ENCODE results near the gene ZNF598. TPM values are rescaled to one million over a fixed set of nuclear protein-coding genes. Genes with fewer than 3 reads are reported as not detected.

Gene ZNF598
- polyA plus RNA-seq, 1 experiment: 8.2 TPM

DNA sequence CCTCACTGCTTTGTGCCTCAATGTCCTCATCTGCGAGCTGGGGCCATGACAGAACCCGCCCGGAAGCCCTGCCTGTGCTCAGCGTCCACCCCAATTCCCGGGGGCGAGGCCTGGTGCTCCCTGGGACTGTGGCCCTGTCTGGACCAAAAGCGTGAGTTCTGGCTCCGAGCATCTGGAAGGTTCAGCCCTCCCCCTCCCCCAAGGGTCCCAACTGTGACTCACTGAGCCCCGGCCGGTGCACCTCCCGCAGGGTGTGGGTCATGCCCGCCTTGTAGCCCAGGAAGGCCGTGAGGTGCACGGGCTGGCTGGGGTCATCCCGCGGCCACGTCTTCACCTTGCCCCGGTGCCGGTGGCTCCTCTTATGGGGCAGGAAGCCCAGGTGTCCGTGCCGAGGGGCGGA, 55.9 kb downstream of the ZNF598 start:
- ChIA-PET CTCF (no interaction called here), POLR2A (interaction anchor here (1.1 kb wide), 1 partner anchor 11 kb away, joined by 4 read pairs; the partner anchor contains the start of gene RPS2)
- Histone ChIP-seq H3K27ac (ENCODE audit: low read depth, low read length) (no peak overlapping the region), H3K27me3 (ENCODE audit: control insufficient read depth, insufficient read depth, low read length) (no peaks in the 10 kb centered on the region), H3K4me3 (ENCODE audit: low read depth, low read length) (no peak overlapping the region), H3K9me3 (ENCODE audit: control insufficient read depth, insufficient read depth, low read length) (peaks cover 3% of the 10 kb centered on the region; the same call in 1 of the 2 replicates)
- TF ChIP-seq, protein P1, sequence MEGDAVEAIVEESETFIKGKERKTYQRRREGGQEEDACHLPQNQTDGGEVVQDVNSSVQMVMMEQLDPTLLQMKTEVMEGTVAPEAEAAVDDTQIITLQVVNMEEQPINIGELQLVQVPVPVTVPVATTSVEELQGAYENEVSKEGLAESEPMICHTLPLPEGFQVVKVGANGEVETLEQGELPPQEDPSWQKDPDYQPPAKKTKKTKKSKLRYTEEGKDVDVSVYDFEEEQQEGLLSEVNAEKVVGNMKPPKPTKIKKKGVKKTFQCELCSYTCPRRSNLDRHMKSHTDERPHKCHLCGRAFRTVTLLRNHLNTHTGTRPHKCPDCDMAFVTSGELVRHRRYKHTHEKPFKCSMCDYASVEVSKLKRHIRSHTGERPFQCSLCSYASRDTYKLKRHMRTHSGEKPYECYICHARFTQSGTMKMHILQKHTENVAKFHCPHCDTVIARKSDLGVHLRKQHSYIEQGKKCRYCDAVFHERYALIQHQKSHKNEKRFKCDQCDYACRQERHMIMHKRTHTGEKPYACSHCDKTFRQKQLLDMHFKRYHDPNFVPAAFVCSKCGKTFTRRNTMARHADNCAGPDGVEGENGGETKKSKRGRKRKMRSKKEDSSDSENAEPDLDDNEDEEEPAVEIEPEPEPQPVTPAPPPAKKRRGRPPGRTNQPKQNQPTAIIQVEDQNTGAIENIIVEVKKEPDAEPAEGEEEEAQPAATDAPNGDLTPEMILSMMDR (IDR thresholded peaks at IDR 0.05; ENCODE audit: low read depth, low read length): no peak
- DNase-seq (ENCODE audit: low read depth, low spot score): no peak

DNA sequence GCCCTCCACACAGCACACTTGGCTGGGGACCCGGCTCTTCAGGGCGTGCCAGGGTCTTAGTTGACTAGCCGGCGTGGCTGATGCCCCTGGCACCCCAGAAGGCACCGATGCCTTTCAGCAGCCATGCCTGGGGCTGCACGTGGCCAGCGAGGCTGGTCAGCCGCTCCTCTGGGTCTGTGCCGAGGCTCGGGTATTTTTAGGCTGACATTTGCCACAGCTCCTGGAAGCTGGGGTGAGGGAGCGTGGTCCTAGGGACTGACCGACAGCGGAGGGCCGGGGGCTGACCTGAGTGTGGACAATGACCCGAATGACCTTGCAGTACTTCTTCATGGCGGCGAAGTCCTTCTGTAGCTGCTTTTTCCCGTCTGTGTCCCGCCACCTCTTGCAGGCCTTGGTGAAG, 59.1 kb downstream of the ZNF598 start:
- ChIA-PET CTCF (no interaction called here), POLR2A (interaction anchor here (2.1 kb wide), 1 partner anchor 14 kb away, joined by 7 read pairs; the partner anchor contains the start of gene RPS2)
- no peak for DNase-seq (ENCODE audit: low read depth, low spot score)
- no peak overlapping the region for H3K27ac ChIP-seq (ENCODE audit: low read depth, low read length)
- TF ChIP-seq, protein P1 (IDR thresholded peaks at IDR 0.05; ENCODE audit: low read depth, low read length): no peak
- no peaks in the 10 kb centered on the region; the same call in 1 of the 2 replicates for H3K9me3 ChIP-seq (ENCODE audit: control insufficient read depth, insufficient read depth, low read length)
- no peak overlapping the region for H3K4me3 ChIP-seq (ENCODE audit: low read depth, low read length)
- no peaks in the 10 kb centered on the region for H3K27me3 ChIP-seq (ENCODE audit: control insufficient read depth, insufficient read depth, low read length)

DNA sequence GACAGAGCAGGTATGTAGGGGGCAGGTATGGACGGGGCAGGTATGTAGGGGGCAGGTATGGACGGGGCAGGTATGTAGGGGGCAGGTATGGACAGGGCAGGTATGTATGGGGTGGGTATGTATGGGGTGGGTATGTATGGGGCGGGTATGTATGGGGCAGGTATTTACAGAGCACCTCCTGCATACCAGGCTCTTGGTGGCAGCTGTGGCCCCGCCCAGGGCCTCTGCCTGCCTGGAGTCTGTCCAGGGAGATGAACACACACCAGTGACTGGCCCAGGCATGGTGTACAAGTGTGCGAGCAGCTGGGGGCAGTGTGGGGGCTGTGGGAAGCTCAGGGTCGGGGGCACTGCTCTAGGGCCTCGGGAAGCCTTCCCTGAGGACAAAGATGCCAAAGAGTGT, 59.6 kb downstream of the ZNF598 start:
- H3K27ac ChIP-seq (ENCODE audit: low read depth, low read length): no peak overlapping the region
- H3K27me3 ChIP-seq (ENCODE audit: control insufficient read depth, insufficient read depth, low read length): no peaks in the 10 kb centered on the region
- TF ChIP-seq, protein P1 (IDR thresholded peaks at IDR 0.05; ENCODE audit: low read depth, low read length): no peak
- DNase-seq (ENCODE audit: low read depth, low spot score): no peak
- H3K9me3 ChIP-seq (ENCODE audit: control insufficient read depth, insufficient read depth, low read length): no peaks in the 10 kb centered on the region; the same call in 1 of the 2 replicates
- no peak overlapping the region for H3K4me3 ChIP-seq (ENCODE audit: low read depth, low read length)
- CTCF ChIA-PET: no interaction called here
- POLR2A ChIA-PET: interaction anchor here (2.1 kb wide), 1 partner anchor 15 kb away, joined by 7 read pairs; the partner anchor contains the start of gene RPS2

DNA sequence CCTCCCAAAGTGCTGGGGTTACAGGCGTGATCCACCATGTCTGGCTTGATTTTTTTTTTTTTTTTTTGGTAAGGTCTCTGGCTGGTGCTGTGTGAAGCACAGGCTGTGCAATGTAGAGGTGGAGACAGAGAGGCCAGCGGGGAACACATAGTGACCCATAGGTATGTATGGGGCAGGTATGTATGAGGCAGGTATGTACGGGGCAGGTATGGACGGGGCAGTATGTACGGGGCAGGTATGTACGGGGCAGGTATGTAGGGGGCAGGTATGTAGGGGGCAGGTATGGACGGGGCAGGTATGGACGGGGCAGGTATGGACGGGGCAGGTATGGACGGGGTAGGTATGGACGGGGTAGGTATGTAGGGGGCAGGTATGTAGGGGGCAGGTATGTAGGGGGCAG, 60.1 kb downstream of the ZNF598 start:
- H3K4me3 ChIP-seq (ENCODE audit: low read depth, low read length): no peak overlapping the region
- ChIA-PET POLR2A (interaction anchor here (0.6 kb wide), 1 partner anchor 11 kb away, joined by 9 read pairs; no protein-coding TSS in a partner anchor), CTCF (no interaction called here)
- H3K27me3 ChIP-seq (ENCODE audit: control insufficient read depth, insufficient read depth, low read length): no peaks in the 10 kb centered on the region
- DNase-seq (ENCODE audit: low read depth, low spot score): no peak
- no peak overlapping the region for H3K27ac ChIP-seq (ENCODE audit: low read depth, low read length)
- TF ChIP-seq, protein P1 (IDR thresholded peaks at IDR 0.05; ENCODE audit: low read depth, low read length): no peak
- no peaks in the 10 kb centered on the region; the same call in 1 of the 2 replicates for H3K9me3 ChIP-seq (ENCODE audit: control insufficient read depth, insufficient read depth, low read length)

Small RNAs within 50 kb of the gene (small RNA-seq; reads per million reads assigned to genes)
- gene AC005363.2 (ENCODE audit: insufficient read length, low read depth) (not detected), gene RN7SL219P (ENCODE audit: insufficient read length, low read depth) (not detected), gene SNORA10 (ENCODE audit: insufficient read length, low read depth) (not detected), gene SNORA64 (ENCODE audit: insufficient read length, low read depth) (not detected)

Other genes starting within 250 kb of the ZNF598 start
- 15.6 and 25.5 TPM in 2 replicates for gene NME3, start 238.3 kb downstream of the ZNF598 start, polyA plus RNA-seq (2011; rRNA removed)
- gene EME2, start 237.0 kb downstream of the ZNF598 start, polyA plus RNA-seq (2011; rRNA removed): 2.4 and 3.1 TPM in 2 replicates
- gene MRPS34, start 236.7 kb downstream of the ZNF598 start, polyA plus RNA-seq (2011; rRNA removed): 55.8 and 62.2 TPM in 2 replicates
- gene SPSB3, start 227.2 kb downstream of the ZNF598 start, polyA plus RNA-seq (2011; rRNA removed): 11.0 and 13.3 TPM in 2 replicates
- gene NUBP2, start 226.9 kb downstream of the ZNF598 start, polyA plus RNA-seq (2011; rRNA removed): 20.0 and 29.2 TPM in 2 replicates
- not detected in 2 replicates for gene IGFALS, start 216.1 kb downstream of the ZNF598 start, polyA plus RNA-seq (2011; rRNA removed)
- 11.8 and 16.2 TPM in 2 replicates for gene HAGH, start 183.0 kb downstream of the ZNF598 start, polyA plus RNA-seq (2011; rRNA removed)
- gene FAHD1, start 182.6 kb downstream of the ZNF598 start, polyA plus RNA-seq (2011; rRNA removed): 35.2 and 45.4 TPM in 2 replicates
- gene MEIOB, start 137.7 kb downstream of the ZNF598 start, polyA plus RNA-seq (2011; rRNA removed): 0.04 TPM in 1 of 2 replicates, not detected in the other
- gene HS3ST6, start 91.4 kb downstream of the ZNF598 start, polyA plus RNA-seq (2011; rRNA removed): not detected in 2 replicates
- gene MSRB1, start 66.6 kb downstream of the ZNF598 start, polyA plus RNA-seq (2011; rRNA removed): 23.1 and 32.6 TPM in 2 replicates
- not detected in 2 replicates for gene RPL3L, start 55.1 kb downstream of the ZNF598 start, polyA plus RNA-seq (2011; rRNA removed)
- 126 and 163 TPM in 2 replicates for gene NDUFB10, start 50.3 kb downstream of the ZNF598 start, polyA plus RNA-seq (2011; rRNA removed)
- gene RPS2, start 45.0 kb downstream of the ZNF598 start, polyA plus RNA-seq (2011; rRNA removed): 2,494 and 4,570 TPM in 2 replicates
- gene RNF151, start 43.0 kb downstream of the ZNF598 start, polyA plus RNA-seq (2011; rRNA removed): not detected in 2 replicates
- 13.7 and 24.8 TPM in 2 replicates for gene TBL3, start 37.8 kb downstream of the ZNF598 start, polyA plus RNA-seq (2011; rRNA removed)
- not detected in 2 replicates for gene NOXO1, start 28.4 kb downstream of the ZNF598 start, polyA plus RNA-seq (2011; rRNA removed)
- 15.8 and 19.5 TPM in 2 replicates for gene GFER, start 25.6 kb downstream of the ZNF598 start, polyA plus RNA-seq (2011; rRNA removed)
- 1.8 and 2.3 TPM in 2 replicates for gene SYNGR3, start 19.9 kb downstream of the ZNF598 start, polyA plus RNA-seq (2011; rRNA removed)
- gene NPW, start 10.0 kb upstream of the ZNF598 start, polyA plus RNA-seq (2011; rRNA removed): 0.66 and 0.94 TPM in 2 replicates
- gene NHERF2, start 17.1 kb upstream of the ZNF598 start, polyA plus RNA-seq (2011; rRNA removed): 16.7 and 23.5 TPM in 2 replicates
- 10.7 and 14.5 TPM in 2 replicates for gene NTHL1, start 38.0 kb upstream of the ZNF598 start, polyA plus RNA-seq (2011; rRNA removed)
- 35.9 and 42.2 TPM in 2 replicates for gene TSC2, start 38.2 kb upstream of the ZNF598 start, polyA plus RNA-seq (2011; rRNA removed)
- 16.1 and 21.7 TPM in 2 replicates for gene PKD1, start 126.1 kb upstream of the ZNF598 start, polyA plus RNA-seq (2011; rRNA removed)
- gene RAB26, start 138.8 kb upstream of the ZNF598 start, polyA plus RNA-seq (2011; rRNA removed): 3.6 and 5.2 TPM in 2 replicates
- gene TRAF7, start 146.0 kb upstream of the ZNF598 start, polyA plus RNA-seq (2011; rRNA removed): 35.2 and 49.3 TPM in 2 replicates
- 0.01 and 0.02 TPM in 2 replicates for gene CASKIN1, start 186.8 kb upstream of the ZNF598 start, polyA plus RNA-seq (2011; rRNA removed)
- 41.1 and 55.1 TPM in 2 replicates for gene MLST8, start 195.6 kb upstream of the ZNF598 start, polyA plus RNA-seq (2011; rRNA removed)
- gene BRICD5, start 201.0 kb upstream of the ZNF598 start, polyA plus RNA-seq (2011; rRNA removed): 0.26 and 0.37 TPM in 2 replicates
- gene PGP, start 205.0 kb upstream of the ZNF598 start, polyA plus RNA-seq (2011; rRNA removed): 3.6 and 4.8 TPM in 2 replicates
- 8.5 and 11.2 TPM in 2 replicates for gene E4F1, start 213.8 kb upstream of the ZNF598 start, polyA plus RNA-seq (2011; rRNA removed)
- gene DNASE1L2, start 226.6 kb upstream of the ZNF598 start, polyA plus RNA-seq (2011; rRNA removed): 0.14 and 0.19 TPM in 2 replicates
- gene ECI1, start 241.8 kb upstream of the ZNF598 start, polyA plus RNA-seq (2011; rRNA removed): 24.9 and 32.4 TPM in 2 replicates